T-cell (primary cell): ENCODE measurements around the gene IMMP2L. TPM values are rescaled to one million over a fixed set of nuclear protein-coding genes. Genes with fewer than 3 reads are reported as not detected.

ENCODE experiments used
- ATAC-seq, 4 experiments: fragments of 200-7000 bp in 3 of 4; fragments of 150-1000 bp in 1 of 4; cut with Tn5 transposase; replicated peaks in 1 of 4; 1 replicate in 3 of 4; 2 replicates in 1 of 4; pipeline ENCODE4 v1.10.0; 2021; ENCODE audit warnings: moderate library complexity in 3 of 4, mild to moderate bottlenecking in 2 of 4, moderate number of reproducible peaks in 1 of 4
- CTCF ChIA-PET, 2 donors: fragments of 300-600 bp; sonication (Branson Sonifier 250); formaldehyde crosslinking; loops; one replicate each; lab custom pipeline; 2022; ENCODE audit warnings: antibody characterized with exemption in 2 of 2; lab: Charles Lee
- POLR2A ChIA-PET, 2 donors: fragments of 300-600 bp; sonication (Branson Sonifier 250); formaldehyde crosslinking; loops; one replicate each; lab custom pipeline; 2022; ENCODE audit warnings: antibody characterized with exemption in 2 of 2; lab: Charles Lee
- DNase-seq, 35 experiments: peaks; one replicate each; pipeline versions ENCODE4 v3.0.0 to v3.0.0-alpha.2; 2013 to 2023
- H3K27ac ChIP-seq: one replicate; pipeline ENCODE4 v1.5.1; 2013; ENCODE audit warnings: low read length
- H3K27me3 ChIP-seq, 2 experiments: replicated peaks in 1 of 2; 1 replicate in 1 of 2; 2 replicates in 1 of 2; pipeline versions ENCODE4 v1.6.1 to v1.7.0; 2013; ENCODE audit warnings: low read length in 1 of 2, mixed read lengths in 1 of 2; ENCODE audit not compliant: control insufficient read depth in 2 of 2, insufficient read depth in 2 of 2; ENCODE audit errors: extremely low read depth in 1 of 2
- H3K36me3 ChIP-seq, 2 donors: 1 replicate in 1 of 2; 2 replicates in 1 of 2; pipeline versions ENCODE4 v1.6.1 to v1.7.0; 2013; ENCODE audit warnings: low read length in 1 of 2; ENCODE audit not compliant: control insufficient read depth in 2 of 2, insufficient read depth in 1 of 2; ENCODE audit errors: extremely low read depth in 1 of 2
- H3K4me1 ChIP-seq, 2 experiments: 1 replicate in 1 of 2; 2 replicates in 1 of 2; pipeline versions ENCODE4 v1.6.1 to v1.7.0; 2013; ENCODE audit warnings: low read length in 2 of 2, mixed read lengths in 1 of 2; ENCODE audit not compliant: insufficient read depth in 2 of 2, control insufficient read depth in 1 of 2; ENCODE audit errors: extremely low read depth in 1 of 2
- H3K4me3 ChIP-seq, 2 donors: 1 replicate in 1 of 2; 2 replicates in 1 of 2; pipeline versions ENCODE4 v1.5.1 to v1.7.0; 2013; ENCODE audit warnings: mild to moderate bottlenecking in 2 of 2, low read length in 1 of 2, moderate library complexity in 1 of 2; ENCODE audit not compliant: control insufficient read depth in 1 of 2; ENCODE audit errors: extremely low read depth in 1 of 2
- H3K9me3 ChIP-seq: 2 replicates; pipeline ENCODE4 v1.7.0; 2013
- H3K27ac Mint-ChIP-seq, 2 donors: one replicate each; pipeline ENCODE4 v1.8.0; 2020 to 2021; ENCODE audit warnings: mild to moderate bottlenecking in 2 of 2, mixed read lengths in 2 of 2
- H3K27me3 Mint-ChIP-seq, 2 donors: one replicate each; pipeline ENCODE4 v1.8.0; 2021 to 2022; ENCODE audit warnings: mixed read lengths in 2 of 2
- H3K36me3 Mint-ChIP-seq: one replicate; pipeline ENCODE4 v1.8.0; 2021; ENCODE audit warnings: mixed read lengths
- H3K4me1 Mint-ChIP-seq, 3 donors: one replicate each; pipeline ENCODE4 v1.8.0; 2020 to 2022; ENCODE audit warnings: mixed read lengths in 3 of 3, mild to moderate bottlenecking in 1 of 3
- H3K4me3 Mint-ChIP-seq, 3 donors: one replicate each; pipeline ENCODE4 v1.8.0; 2020 to 2022; ENCODE audit warnings: mild to moderate bottlenecking in 3 of 3, mixed read lengths in 3 of 3, moderate library complexity in 3 of 3
- H3K9me3 Mint-ChIP-seq, 3 donors: one replicate each; pipeline ENCODE4 v1.8.0; 2020 to 2022; ENCODE audit warnings: mixed read lengths in 3 of 3
- WGBS: methylation state at CpG from one replicate; pipeline ENCODE4 v1.1.5; 2013; ENCODE audit warnings: missing lambda C conversion rate; ENCODE audit not compliant: insufficient coverage; 5-methylcytosine and 5-hydroxymethylcytosine counted together
- total RNA-seq, 35 experiments: library from RNA in 6 of 35; stranded (reverse) in 6 of 35; fragments of 120-200 nt in 1 of 35; gene quantifications; one replicate each; pipeline versions ENCODE4 v1.2.1 to v1.2.4 and lab custom pipeline; 2013 to 2026

The IMMP2L gene
- total RNA-seq, 5 donors from 2014 or later (not counting 1 experiment from before 2014, with no cell fraction given), result 14.1 to 27.3 (median 21.7) TPM

GRCh38 chr7:110988348-110988747 lies 573.9 kb downstream of the IMMP2L start:
- ChIA-PET POLR2A (no interaction called here), CTCF (interaction anchor here in 1 of 2 donors (0.7 kb wide), 1 partner anchor 25 kb away, joined by 3 read pairs; no protein-coding TSS in a partner anchor)
- no peaks in the 10 kb centered on the region for H3K9me3 Mint-ChIP-seq
- no peaks in the 10 kb centered on the region for H3K36me3 ChIP-seq
- H3K9me3 ChIP-seq, result no peaks in the 10 kb centered on the region
- H3K27ac ChIP-seq, result no peak overlapping the region
- peaks cover 0 to 15% of the 10 kb centered on the region in 2 experiments for H3K4me1 ChIP-seq
- H3K4me1 Mint-ChIP-seq, result peaks cover 10 to 22% (median 16%) of the 10 kb centered on the region in 3 donors
- H3K4me3 Mint-ChIP-seq, result no peak overlapping the region
- 80% methylated on average over 1 of the region's 2 CpGs for WGBS
- H3K27me3 ChIP-seq, result no peaks in the 10 kb centered on the region
- no peaks in the 10 kb centered on the region for H3K27me3 Mint-ChIP-seq
- H3K4me3 ChIP-seq, result no peak overlapping the region
- DNase-seq, result peak in 1 of 35 experiments; percentile 19
- peak in 1 of 4 experiments; percentile 68 for ATAC-seq
- no peak overlapping the region for H3K27ac Mint-ChIP-seq
- H3K36me3 Mint-ChIP-seq, result no peaks in the 10 kb centered on the region

GRCh38 chr7:110987127-110987693 lies 575.1 kb downstream of the IMMP2L start:
- no peaks in the 10 kb centered on the region for H3K9me3 ChIP-seq
- H3K36me3 ChIP-seq, result no peaks in the 10 kb centered on the region
- H3K4me3 ChIP-seq, result no peak overlapping the region
- Mint-ChIP-seq H3K4me3 (no peak overlapping the region), H3K9me3 (no peaks in the 10 kb centered on the region), H3K27ac (no peak overlapping the region), H3K36me3 (no peaks in the 10 kb centered on the region), H3K4me1 (peaks cover 3 to 16% (median 9%) of the 10 kb centered on the region in 3 donors), H3K27me3 (no peaks in the 10 kb centered on the region)
- H3K27ac ChIP-seq, result no peak overlapping the region
- ChIA-PET CTCF (no interaction called here), POLR2A (no interaction called here)
- peaks cover 0 to 7% of the 10 kb centered on the region in 2 experiments for H3K4me1 ChIP-seq
- DNase-seq, result no peak
- ATAC-seq, result no peak
- no peaks in the 10 kb centered on the region for H3K27me3 ChIP-seq
- 86% methylated on average over 1 of the region's 1 CpG for WGBS

GRCh38 chr7:110983822-110984456 lies 578.4 kb downstream of the IMMP2L start:
- ChIA-PET CTCF (interaction anchor here in 1 of 2 donors (0.6 kb wide), 1 partner anchor 93 kb away, joined by 5 read pairs; no protein-coding TSS in a partner anchor), POLR2A (interaction anchor here (0.5 kb wide), 2 partner anchors 17 to 206 kb away, joined by 3 read pairs; no protein-coding TSS in a partner anchor)
- Mint-ChIP-seq H3K4me3 (no peak overlapping the region), H3K27ac (no peak overlapping the region), H3K4me1 (peaks cover 10 to 30% (median 16%) of the 10 kb centered on the region in 3 donors), H3K36me3 (no peaks in the 10 kb centered on the region), H3K9me3 (no peaks in the 10 kb centered on the region), H3K27me3 (no peaks in the 10 kb centered on the region)
- ATAC-seq, result no peak
- Histone ChIP-seq H3K27me3 (no peaks in the 10 kb centered on the region), H3K4me1 (peaks cover 0 to 13% of the 10 kb centered on the region in 2 experiments), H3K36me3 (no peaks in the 10 kb centered on the region), H3K4me3 (no peak overlapping the region), H3K27ac (no peak overlapping the region), H3K9me3 (no peaks in the 10 kb centered on the region)
- no CpG with 5 or more reads among the region's 3 CpGs for WGBS
- no peak for DNase-seq

GRCh38 chr7:110977127-110977737 lies 585.1 kb downstream of the IMMP2L start:
- ATAC-seq, result peak; percentile 71 to 91 (median 82)
- Histone ChIP-seq H3K4me3 (no peak overlapping the region), H3K9me3 (no peaks in the 10 kb centered on the region), H3K27me3 (no peaks in the 10 kb centered on the region), H3K27ac (peak overlapping the region; percentile 28), H3K36me3 (no peaks in the 10 kb centered on the region), H3K4me1 (peaks cover 0 to 31% of the 10 kb centered on the region in 2 experiments)
- H3K4me3 Mint-ChIP-seq, result peak overlapping the region; percentile 25 to 70 (median 61)
- H3K4me1 Mint-ChIP-seq, result peaks cover 31 to 37% (median 36%) of the 10 kb centered on the region in 3 donors
- CTCF ChIA-PET, result interaction anchor here in 1 of 2 donors (1.0 kb wide), 1 partner anchor 114 kb away, joined by 3 read pairs; no protein-coding TSS in a partner anchor
- peak in 1 of 35 experiments; percentile 34 for DNase-seq
- no peaks in the 10 kb centered on the region for H3K9me3 Mint-ChIP-seq
- POLR2A ChIA-PET, result interaction anchor here in 1 of 2 donors (0.5 kb wide), 1 partner anchor 23 kb away, joined by 4 read pairs; no protein-coding TSS in a partner anchor
- no peaks in the 10 kb centered on the region for H3K27me3 Mint-ChIP-seq
- WGBS, result no CpG with 5 or more reads among the region's 4 CpGs
- no peaks in the 10 kb centered on the region for H3K36me3 Mint-ChIP-seq
- peak overlapping the region; percentile 88 to 96 for H3K27ac Mint-ChIP-seq

GRCh38 chr7:110975486-110975885 lies 586.8 kb downstream of the IMMP2L start:
- no peak overlapping the region for H3K27ac Mint-ChIP-seq
- H3K36me3 ChIP-seq, result no peaks in the 10 kb centered on the region
- no peaks in the 10 kb centered on the region for H3K27me3 ChIP-seq
- H3K9me3 ChIP-seq, result no peaks in the 10 kb centered on the region
- no peak overlapping the region for H3K4me3 ChIP-seq
- no peak overlapping the region for H3K4me3 Mint-ChIP-seq
- no peak for DNase-seq
- no peaks in the 10 kb centered on the region for H3K9me3 Mint-ChIP-seq
- peaks cover 0 to 29% of the 10 kb centered on the region in 2 experiments for H3K4me1 ChIP-seq
- no peak overlapping the region for H3K27ac ChIP-seq
- H3K27me3 Mint-ChIP-seq, result no peaks in the 10 kb centered on the region
- ChIA-PET CTCF (no interaction called here), POLR2A (no interaction called here)
- no peaks in the 10 kb centered on the region for H3K36me3 Mint-ChIP-seq
- ATAC-seq, result no peak
- peaks cover 23 to 35% (median 35%) of the 10 kb centered on the region in 3 donors for H3K4me1 Mint-ChIP-seq

GRCh38 chr7:110974441-110974840 lies 587.9 kb downstream of the IMMP2L start:
- Histone ChIP-seq H3K4me1 (peaks cover 0 to 26% of the 10 kb centered on the region in 2 experiments), H3K27me3 (no peaks in the 10 kb centered on the region), H3K9me3 (no peaks in the 10 kb centered on the region), H3K27ac (no peak overlapping the region), H3K4me3 (no peak overlapping the region), H3K36me3 (no peaks in the 10 kb centered on the region)
- H3K9me3 Mint-ChIP-seq, result no peaks in the 10 kb centered on the region
- H3K27ac Mint-ChIP-seq, result no peak overlapping the region
- H3K27me3 Mint-ChIP-seq, result no peaks in the 10 kb centered on the region
- H3K4me3 Mint-ChIP-seq, result no peak overlapping the region
- H3K4me1 Mint-ChIP-seq, result peaks cover 21 to 34% (median 34%) of the 10 kb centered on the region in 3 donors
- POLR2A ChIA-PET, result no interaction called here
- DNase-seq (no peak), ATAC-seq (no peak)
- 84% methylated on average over 2 of the region's 3 CpGs for WGBS
- CTCF ChIA-PET, result no interaction called here
- no peaks in the 10 kb centered on the region for H3K36me3 Mint-ChIP-seq
